Pancreas (tissue), 10 donors: ENCODE results near the gene PIAS4. TPM values are rescaled to one million over a fixed set of nuclear protein-coding genes. Genes with fewer than 3 reads are reported as not detected.

Experiments used
- ATAC-seq, 4 donors: fragments of 200-7000 bp; cut with Tn5 transposase; one replicate each; pipeline versions ENCODE4 v1.8.0 to v1.9.1; 2020; ENCODE audit warnings: mild to moderate bottlenecking in 4 of 4, moderate library complexity in 4 of 4
- DNase-seq, 6 donors: peaks; one replicate each; pipeline ENCODE4 v3.0.0-alpha.2; 2020
- FAIRE-seq: peaks from 2 replicates; lab custom pipeline; 2012; peaks lifted over from hg19 to GRCh38; lab: Jason Lieb, UNC
- H3K27ac ChIP-seq, 4 donors: fragments of 200-600 bp; sonication (generic); 1 replicate in 3 of 4; 2 replicates in 1 of 4; pipeline versions ENCODE4 v1.5.0 to v1.8.0; 2020
- H3K27me3 ChIP-seq, 4 donors: fragments of 200-600 bp; one replicate each; pipeline ENCODE4 v1.8.0; 2021
- H3K36me3 ChIP-seq, 3 donors: fragments of 200-600 bp; sonication (generic) in 1 of 3; one replicate each; pipeline versions ENCODE4 v1.5.0 to v1.8.0; 2020 to 2021
- H3K4me1 ChIP-seq, 3 donors: fragments of 200-600 bp; one replicate each; pipeline ENCODE4 v1.8.0; 2021
- H3K4me3 ChIP-seq, 4 donors: fragments of 200-600 bp; sonication (generic) in 2 of 4; one replicate each; pipeline versions ENCODE4 v1.5.0 to v1.8.0; 2020 to 2021
- H3K9me3 ChIP-seq, 4 donors: fragments of 200-600 bp; one replicate each; pipeline ENCODE4 v1.8.0; 2021
- CTCF ChIP-seq, 4 donors: fragments of 200-600 bp; sonication (generic) in 3 of 4; IDR thresholded peaks; one replicate each; pipeline versions ENCODE4 v1.5.0 to v1.8.0; 2021; ENCODE audit warnings: antibody characterized with exemption in 4 of 4
- WGBS, 2 donors: extraction: QIAGEN DNeasy Blood & Tissue Kit; methylation state at CpG; one replicate each; pipeline ENCODE4 v1.1.7; 2013; 5-methylcytosine and 5-hydroxymethylcytosine counted together
- intact Hi-C, 3 donors: fragments of 100-400 bp; cut with DNase I; formaldehyde crosslinking; loops; one replicate each; pipeline versions ENCODE4 v1.11.1 to v1.14.2; 2022
- polyA plus RNA-seq, 2 donors: library from polyadenylated mRNA; stranded (reverse); fragments of 200-250 nt; gene quantifications; one replicate each; pipeline ENCODE4 v1.2.3, GENCODE V29; 2013
- total RNA-seq, 6 donors: library from RNA; stranded (reverse); fragmentation: NEBNext Ultra II Directional in 4 of 6; extraction: Animal tissue kit (Norgen Biotek cat#: 25700) in 4 of 6; gene quantifications; one replicate each; pipeline versions ENCODE4 v1.2.1 to v1.2.4, GENCODE V29; 2021 to 2023
- donor health status: healthy with polysubstance abuse.
- donor health status: DM: no; HTN: no; CAD: no; lungs with moderate emphysema.
- donor health status: DM: no; HTN: no; CAD: no.
- donor health status: control.
- donor health status: control.
- donor health status: Bipolar disorder and iron deficiency.
- donor health status: DM: yes; HTN: yes; CAD: no.
- donor health status: DM: no; HTN: no; CAD: no.
- donor health status: DM: no; HTN: no; CAD: no.
- donor health status: DM: yes; HTN: yes; CAD: no.

PIAS4 gene
- total and polyA plus RNA-seq, 8 donors, result 12.8 to 25.3 (median 15.4) TPM

DNA sequence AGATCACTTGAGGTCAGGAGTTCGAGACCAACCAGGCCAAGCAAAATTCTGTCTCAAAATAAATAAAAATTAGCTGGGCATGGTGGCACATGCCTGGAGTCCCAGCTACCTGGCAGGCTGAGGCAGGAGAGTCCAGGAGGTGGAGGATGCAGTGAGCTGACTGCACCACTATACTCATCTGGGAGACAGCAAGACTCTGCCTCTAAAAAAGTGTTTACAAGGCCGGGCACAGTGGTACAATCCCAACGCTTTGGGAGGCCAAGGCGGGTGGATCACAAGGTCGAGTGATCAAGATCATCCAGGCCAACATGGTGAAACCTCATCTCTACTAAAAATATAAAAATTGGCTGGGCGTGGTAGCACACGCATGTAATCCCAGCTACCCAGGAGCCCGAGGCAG lies 32.4 kb upstream of the PIAS4 start:
- FAIRE-seq (no peak), DNase-seq (no peak), ATAC-seq (no peak)
- H3K27ac ChIP-seq, result no peak overlapping the region
- H3K27me3 ChIP-seq, result no peaks in the 10 kb centered on the region
- TF ChIP-seq CTCF (IDR thresholded peaks at IDR 0.05), result no peak
- H3K4me3 ChIP-seq, result no peak overlapping the region
- H3K36me3 ChIP-seq, result peaks cover 20 to 52% (median 48%) of the 10 kb centered on the region in 3 donors
- intact Hi-C loops, result no loop called here
- WGBS, 2 donors, result 85 to 88% methylated on average over 8 of the region's 8 CpGs
- no peaks in the 10 kb centered on the region for H3K4me1 ChIP-seq
- no peaks in the 10 kb centered on the region for H3K9me3 ChIP-seq

- DNase-seq (peak in 1 of 6 donors; percentile 32), ATAC-seq (no peak), FAIRE-seq (no peak)
- Histone ChIP-seq H3K9me3 (no peaks in the 10 kb centered on the region), H3K27ac (no peak overlapping the region), H3K4me3 (no peak overlapping the region), H3K27me3 (no peaks in the 10 kb centered on the region), H3K36me3 (peaks cover 24 to 57% (median 53%) of the 10 kb centered on the region in 3 donors), H3K4me1 (no peaks in the 10 kb centered on the region)
- intact Hi-C loops, result no loop called here
- no peak for TF ChIP-seq CTCF (IDR thresholded peaks at IDR 0.05)
- 83 to 87% methylated on average over 14 of the region's 14 CpGs for WGBS, 2 donors
These were observed 31.9 kb upstream of the PIAS4 start for GRCh38 chr19:3975637-3976087.

- intact Hi-C loops, result no loop called here
- H3K27ac ChIP-seq, result no peak overlapping the region
- no peaks in the 10 kb centered on the region for H3K4me1 ChIP-seq
- FAIRE-seq (no peak), ATAC-seq (peak in 1 of 4 donors; percentile 28), DNase-seq (peak in 3 of 6 donors; percentile 45 to 87 (median 63))
- H3K36me3 ChIP-seq, result peaks cover 33 to 67% (median 63%) of the 10 kb centered on the region in 3 donors
- no peaks in the 10 kb centered on the region for H3K9me3 ChIP-seq
- H3K27me3 ChIP-seq, result no peaks in the 10 kb centered on the region
- no peak for TF ChIP-seq CTCF (IDR thresholded peaks at IDR 0.05)
- no peak overlapping the region for H3K4me3 ChIP-seq
- 90 to 92% methylated on average over 29 of the region's 29 CpGs for WGBS, 2 donors
These were observed 30.9 kb upstream of the PIAS4 start for GRCh38 chr19:3976495-3977241.

- Histone ChIP-seq H3K4me3 (no peak overlapping the region), H3K27ac (no peak overlapping the region), H3K4me1 (peaks cover 0 to 2% (median 0%) of the 10 kb centered on the region in 3 donors), H3K9me3 (no peaks in the 10 kb centered on the region), H3K36me3 (peaks cover 36 to 76% (median 72%) of the 10 kb centered on the region in 3 donors), H3K27me3 (no peaks in the 10 kb centered on the region)
- intact Hi-C loops, result no loop called here
- DNase-seq (peak in 5 of 6 donors; percentile 24 to 80 (median 50)), ATAC-seq (peak in 1 of 4 donors; percentile 0), FAIRE-seq (no peak)
- TF ChIP-seq CTCF (IDR thresholded peaks at IDR 0.05), result no peak
- 89 to 90% methylated on average over 57 to 59 of the region's 59 CpGs for WGBS, 2 donors
These were observed 30.0 kb upstream of the PIAS4 start for GRCh38 chr19:3977242-3978143.
